B cell (primary cell): ENCODE results near the gene STRN. TPM values are rescaled to one million over a fixed set of nuclear protein-coding genes. Genes with fewer than 3 reads are reported as not detected.

Experiments
- ATAC-seq: fragments of 200-7000 bp; cut with Tn5 transposase; one replicate; pipeline ENCODE4 v1.10.0; 2021; ENCODE audit warnings: low read depth, mild to moderate bottlenecking, moderate number of reproducible peaks, moderate library complexity
- CTCF ChIA-PET: fragments of 350-600 bp; sonication (Branson Sonifier 250); formaldehyde crosslinking; loops from one replicate; lab custom pipeline; 2021; ENCODE audit warnings: antibody characterized with exemption, inconsistent platforms; lab: Charles Lee
- POLR2A ChIA-PET: fragments of 350-600 bp; sonication (Branson Sonifier 250); formaldehyde crosslinking; loops from one replicate; lab custom pipeline; 2021; ENCODE audit warnings: antibody characterized with exemption; lab: Charles Lee
- DNase-seq: peaks from one replicate; pipeline ENCODE4 v3.0.0; 2013
- H2AFZ ChIP-seq: 2 replicates; pipeline ENCODE4 v1.6.1; 2012; ENCODE audit warnings: mild to moderate bottlenecking, low read depth, low read length; ENCODE audit not compliant: insufficient read depth, poor library complexity, severe bottlenecking
- H3K27ac ChIP-seq, 2 donors: 1 replicate in 1 of 2; 2 replicates in 1 of 2; pipeline ENCODE4 v1.5.1; 2012 to 2013; ENCODE audit warnings: low read length in 2 of 2, mild to moderate bottlenecking in 2 of 2, moderate library complexity in 1 of 2
- H3K27me3 ChIP-seq, 4 experiments: fragments of 200-600 bp in 1 of 4; sonication (generic) in 1 of 4; replicated peaks in 1 of 4; 1 replicate in 2 of 4; 2 replicates in 2 of 4; pipeline versions ENCODE4 v1.6.1 to v1.7.0; 2013 to 2016; ENCODE audit warnings: low read length in 3 of 4, mild to moderate bottlenecking in 2 of 4, mixed read lengths in 1 of 4, moderate library complexity in 1 of 4; ENCODE audit not compliant: insufficient read depth in 4 of 4, control insufficient read depth in 3 of 4; ENCODE audit errors: control extremely low read depth in 1 of 4
- H3K36me3 ChIP-seq, 2 experiments: replicated peaks in 1 of 2; 1 replicate in 1 of 2; 2 replicates in 1 of 2; pipeline versions ENCODE4 v1.6.1 to v1.7.1; 2013; ENCODE audit warnings: low read length in 1 of 2; ENCODE audit not compliant: insufficient read depth in 2 of 2, control insufficient read depth in 1 of 2; ENCODE audit errors: control extremely low read depth in 1 of 2, extremely low read depth in 1 of 2
- H3K4me1 ChIP-seq, 2 donors: fragments of 200-600 bp in 1 of 2; sonication (generic) in 1 of 2; 1 replicate in 1 of 2; 2 replicates in 1 of 2; pipeline versions ENCODE4 v1.5.1 to v1.6.1; 2013 to 2017; ENCODE audit warnings: low read length in 2 of 2; ENCODE audit not compliant: control insufficient read depth in 2 of 2, insufficient read depth in 2 of 2
- H3K4me2 ChIP-seq: replicated peaks from 2 replicates; pipeline ENCODE3; 2012; ENCODE audit warnings: mild to moderate bottlenecking, low read depth, low read length; ENCODE audit not compliant: poor library complexity, severe bottlenecking
- H3K4me3 ChIP-seq, 5 experiments: fragments of 200-600 bp in 1 of 5; sonication (generic) in 1 of 5; 1 replicate in 3 of 5; 2 replicates in 2 of 5; pipeline versions ENCODE4 v1.5.1 to v1.7.0; 2011 to 2016; ENCODE audit warnings: low read length in 4 of 5, mild to moderate bottlenecking in 4 of 5, low read depth in 2 of 5, control low read depth in 1 of 5, moderate library complexity in 1 of 5; ENCODE audit not compliant: insufficient read depth in 1 of 5; ENCODE audit errors: control extremely low read depth in 1 of 5, extremely low read depth in 1 of 5
- H3K79me2 ChIP-seq: fragments of 200-600 bp; sonication (generic); one replicate; pipeline ENCODE4 v1.6.0; 2016; ENCODE audit warnings: low read length; ENCODE audit not compliant: control insufficient read depth, insufficient read depth
- H3K9ac ChIP-seq: fragments of 200-600 bp; sonication (generic); 2 replicates; pipeline ENCODE4 v1.6.1; 2017; ENCODE audit warnings: mild to moderate bottlenecking, low read length, moderate library complexity
- H3K9me3 ChIP-seq, 3 donors: one replicate each; pipeline versions ENCODE4 v1.6.1 to v1.7.1; 2013; ENCODE audit warnings: low read length in 2 of 3; ENCODE audit not compliant: control insufficient read depth in 2 of 3, insufficient read depth in 1 of 3; ENCODE audit errors: control extremely low read depth in 1 of 3
- H4K20me1 ChIP-seq: 2 replicates; pipeline ENCODE4 v1.6.0; 2012; ENCODE audit warnings: mild to moderate bottlenecking, low read length; ENCODE audit not compliant: insufficient read depth, control insufficient read depth, poor library complexity, severe bottlenecking
- H3K27ac Mint-ChIP-seq: one replicate; pipeline ENCODE4 v1.8.0; 2021; ENCODE audit warnings: mixed read lengths
- H3K27me3 Mint-ChIP-seq: one replicate; pipeline ENCODE4 v1.8.0; 2021; ENCODE audit warnings: mixed read lengths
- H3K4me1 Mint-ChIP-seq: one replicate; pipeline ENCODE4 v1.8.0; 2021; ENCODE audit warnings: mixed read lengths
- H3K4me3 Mint-ChIP-seq: one replicate; pipeline ENCODE4 v1.8.0; 2021; ENCODE audit warnings: mixed read lengths
- H3K9me3 Mint-ChIP-seq: one replicate; pipeline ENCODE4 v1.8.0; 2022; ENCODE audit warnings: mixed read lengths; ENCODE audit not compliant: insufficient read depth
- EZH2 ChIP-seq: IDR thresholded peaks from 2 replicates; pipeline ENCODE4 v1.6.1; 2012; ENCODE audit warnings: borderline replicate concordance, low read depth, mild to moderate bottlenecking, moderate library complexity, low read length; ENCODE audit not compliant: insufficient read depth, poor library complexity, severe bottlenecking
- WGBS: methylation state at CpG from one replicate; pipeline ENCODE4 v1.1.5; 2013; ENCODE audit warnings: missing lambda C conversion rate; ENCODE audit not compliant: insufficient coverage; 5-methylcytosine and 5-hydroxymethylcytosine counted together
- intact Hi-C: fragments of 100-400 bp; cut with micrococcal nuclease; formaldehyde crosslinking; loops from one replicate; pipeline ENCODE4 v1.10.0; 2022
- polyA plus RNA-seq: library from polyadenylated mRNA; depleted of rRNA; stranded (reverse); fragments of >200 nt; gene quantifications from 2 replicates; pipeline ENCODE4 v1.2.3, GENCODE V29; 2012
- total RNA-seq, 2 donors: library from RNA; stranded (reverse); fragments of 120-200 nt in 1 of 2; gene quantifications; 1 replicate in 1 of 2; 2 replicates in 1 of 2; pipeline versions ENCODE4 v1.2.3 to v1.2.4, GENCODE V29; 2013 to 2022
- TF ChIP-seq, protein P1 (sequence below): fragments of 200-600 bp; IDR thresholded peaks from one replicate; pipeline ENCODE4 v1.8.0; 2022; ENCODE audit warnings: antibody characterized with exemption, mild to moderate bottlenecking

The STRN gene
- total and polyA plus RNA-seq, 2 donors (not counting 1 experiment from before 2014, with no cell fraction given): 5.8 to 38.6 TPM

DNA sequence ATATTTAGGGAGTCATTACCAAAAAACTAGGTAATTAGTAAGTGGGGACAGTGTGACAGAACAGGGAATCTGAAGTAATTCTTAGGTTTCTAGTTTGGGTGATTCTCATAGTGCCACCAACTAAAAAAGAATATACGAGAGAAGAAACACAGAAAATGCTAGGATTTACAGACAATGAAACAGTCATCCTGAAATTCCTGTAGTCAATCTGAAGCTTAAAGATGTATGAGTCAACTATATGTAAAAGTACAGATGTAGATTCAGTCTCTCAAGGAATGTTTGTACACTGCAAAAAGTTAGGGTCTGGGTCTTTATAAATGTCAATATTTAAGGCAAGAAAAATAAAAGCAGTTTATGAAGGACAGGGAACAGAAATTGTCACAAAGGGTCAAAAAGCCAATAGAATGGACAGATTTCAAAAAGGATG is 107.0 kb downstream of the STRN start:
- TF ChIP-seq EZH2: no peak
- TF ChIP-seq, protein P1, sequence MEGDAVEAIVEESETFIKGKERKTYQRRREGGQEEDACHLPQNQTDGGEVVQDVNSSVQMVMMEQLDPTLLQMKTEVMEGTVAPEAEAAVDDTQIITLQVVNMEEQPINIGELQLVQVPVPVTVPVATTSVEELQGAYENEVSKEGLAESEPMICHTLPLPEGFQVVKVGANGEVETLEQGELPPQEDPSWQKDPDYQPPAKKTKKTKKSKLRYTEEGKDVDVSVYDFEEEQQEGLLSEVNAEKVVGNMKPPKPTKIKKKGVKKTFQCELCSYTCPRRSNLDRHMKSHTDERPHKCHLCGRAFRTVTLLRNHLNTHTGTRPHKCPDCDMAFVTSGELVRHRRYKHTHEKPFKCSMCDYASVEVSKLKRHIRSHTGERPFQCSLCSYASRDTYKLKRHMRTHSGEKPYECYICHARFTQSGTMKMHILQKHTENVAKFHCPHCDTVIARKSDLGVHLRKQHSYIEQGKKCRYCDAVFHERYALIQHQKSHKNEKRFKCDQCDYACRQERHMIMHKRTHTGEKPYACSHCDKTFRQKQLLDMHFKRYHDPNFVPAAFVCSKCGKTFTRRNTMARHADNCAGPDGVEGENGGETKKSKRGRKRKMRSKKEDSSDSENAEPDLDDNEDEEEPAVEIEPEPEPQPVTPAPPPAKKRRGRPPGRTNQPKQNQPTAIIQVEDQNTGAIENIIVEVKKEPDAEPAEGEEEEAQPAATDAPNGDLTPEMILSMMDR: no peak
- Histone ChIP-seq H2AFZ (no peak overlapping the region), H3K9me3 (no peaks in the 10 kb centered on the region), H4K20me1 (no peaks in the 10 kb centered on the region), H3K4me2 (no peak overlapping the region), H3K36me3 (peaks cover 7 to 41% of the 10 kb centered on the region in 2 experiments), H3K9ac (no peak overlapping the region), H3K27ac (no peak overlapping the region), H3K4me3 (no peak overlapping the region), H3K4me1 (no peaks in the 10 kb centered on the region), H3K27me3 (no peaks in the 10 kb centered on the region), H3K79me2 (no peaks in the 10 kb centered on the region)
- Mint-ChIP-seq H3K27me3 (no peaks in the 10 kb centered on the region), H3K27ac (no peak overlapping the region), H3K4me1 (no peaks in the 10 kb centered on the region), H3K4me3 (no peak overlapping the region), H3K9me3 (peaks cover 2% of the 10 kb centered on the region)
- no CpG with 5 or more reads among the region's 1 CpG for WGBS
- DNase-seq (no peak), ATAC-seq (no peak)
- intact Hi-C loops: no loop called here
- POLR2A ChIA-PET: no interaction called here
- CTCF ChIA-PET: no interaction called here

DNA sequence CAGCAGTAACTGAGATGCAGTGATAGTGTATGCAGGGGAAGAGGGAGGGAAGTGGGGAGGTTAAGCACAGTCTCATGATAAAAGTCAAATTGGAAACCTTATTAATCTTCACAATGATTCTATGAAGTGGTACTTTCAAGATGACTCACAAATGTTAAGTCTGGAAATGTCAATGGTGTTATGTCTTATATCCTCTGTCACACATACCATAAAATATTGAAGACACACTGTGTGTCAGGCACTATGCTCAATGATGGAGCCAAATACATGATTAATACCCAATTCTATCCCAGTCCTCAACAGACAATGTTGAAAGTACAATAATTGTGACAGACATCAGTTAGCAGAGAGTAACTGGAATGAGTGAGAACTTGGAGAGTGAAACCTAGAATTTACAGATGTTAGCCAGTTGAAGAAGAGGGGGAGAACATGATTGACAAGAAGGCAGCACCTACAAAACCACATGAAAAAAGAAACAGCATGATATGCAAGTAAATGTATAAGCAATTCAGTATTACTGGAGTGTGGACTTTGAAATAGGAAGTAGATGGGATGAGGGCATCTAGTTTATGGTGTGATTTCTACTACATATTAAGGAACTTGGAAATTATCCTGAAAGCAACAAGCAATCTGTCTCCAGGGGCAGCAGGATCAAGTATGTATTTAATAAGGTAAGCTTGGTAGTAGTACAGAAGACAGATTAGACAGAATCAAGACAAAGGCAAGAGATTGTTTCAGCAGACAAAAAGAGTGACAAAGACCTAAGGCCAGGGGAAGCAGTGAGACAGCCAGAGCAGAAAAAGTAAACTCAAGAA is 107.6 kb downstream of the STRN start:
- Histone ChIP-seq H2AFZ (no peak overlapping the region), H3K9ac (no peak overlapping the region), H3K4me2 (no peak overlapping the region), H3K4me3 (no peak overlapping the region), H3K79me2 (no peaks in the 10 kb centered on the region), H3K4me1 (no peaks in the 10 kb centered on the region), H3K27me3 (no peaks in the 10 kb centered on the region), H3K27ac (no peak overlapping the region), H3K9me3 (no peaks in the 10 kb centered on the region), H3K36me3 (peaks cover 9 to 44% of the 10 kb centered on the region in 2 experiments), H4K20me1 (no peaks in the 10 kb centered on the region)
- no peak for ATAC-seq
- H3K27me3 Mint-ChIP-seq: no peaks in the 10 kb centered on the region
- H3K27ac Mint-ChIP-seq: no peak overlapping the region
- no peak for DNase-seq
- CTCF ChIA-PET: no interaction called here
- TF ChIP-seq, protein P1: no peak
- TF ChIP-seq EZH2: no peak
- H3K4me1 Mint-ChIP-seq: no peaks in the 10 kb centered on the region
- intact Hi-C loops: no loop called here
- H3K9me3 Mint-ChIP-seq: peaks cover 2% of the 10 kb centered on the region
- no peak overlapping the region for H3K4me3 Mint-ChIP-seq
- POLR2A ChIA-PET: no interaction called here
